GM21515 (cell line): ENCODE measurements around the gene SOCS1.
"Not testable (repeated sequence)": the region's sequence is repeated elsewhere in the genome, so short reads cannot be mapped to it uniquely, and the experiment has no call there.

ENCODE experiments used
- ATAC-seq: cut with Tn5 transposase; IDR thresholded peaks from one replicate; pipeline ENCODE4 v1.9.1; 2021; ENCODE audit not compliant: unreplicated experiment

Gene SOCS1

GRCh38 chr16:11229906-11230305 lies 26.1 kb downstream of the SOCS1 start:
- ATAC-seq = no peak

- ATAC-seq = no peak
Observed at GRCh38 chr16:11229432-11229831, 26.6 kb downstream of the SOCS1 start.

GRCh38 chr16:11225677-11226549 lies 30.1 kb downstream of the SOCS1 start:
- ATAC-seq = no peak

- ATAC-seq = peak; percentile 78
Observed at GRCh38 chr16:11224894-11225676, 30.9 kb downstream of the SOCS1 start.

GRCh38 chr16:11224096-11224893 lies 31.7 kb downstream of the SOCS1 start:
- ATAC-seq = peak; percentile 53

- not testable (repeated sequence) for ATAC-seq
Observed at GRCh38 chr16:11220507-11220906, 35.5 kb downstream of the SOCS1 start.

GRCh38 chr16:11219178-11219577 lies 36.8 kb downstream of the SOCS1 start:
- ATAC-seq = no peak

GRCh38 chr16:11218604-11218962 lies 37.4 kb downstream of the SOCS1 start:
- no peak for ATAC-seq

GRCh38 chr16:11217651-11218603 lies 38.1 kb downstream of the SOCS1 start:
- no peak for ATAC-seq

- ATAC-seq = no peak
Observed at GRCh38 chr16:11215935-11216556, 40.0 kb downstream of the SOCS1 start.

GRCh38 chr16:11213799-11214198 lies 42.2 kb downstream of the SOCS1 start:
- no peak for ATAC-seq

- no peak for ATAC-seq
Observed at GRCh38 chr16:11213373-11213772, 42.6 kb downstream of the SOCS1 start.

GRCh38 chr16:11212798-11213196 lies 43.2 kb downstream of the SOCS1 start:
- ATAC-seq = no peak

GRCh38 chr16:11211977-11212797 lies 43.8 kb downstream of the SOCS1 start:
- no peak for ATAC-seq

GRCh38 chr16:11211061-11211976 lies 44.7 kb downstream of the SOCS1 start:
- ATAC-seq = no peak

GRCh38 chr16:11210260-11210659 lies 45.7 kb downstream of the SOCS1 start:
- ATAC-seq = no peak

- no peak for ATAC-seq
Observed at GRCh38 chr16:11208916-11209665, 46.9 kb downstream of the SOCS1 start.
